DMS 273 treated with DMSO at 0.1 percent for 48 hours (cell line): ENCODE data around the gene TIPIN.

ENCODE experiments used
- DNase-seq: peaks from one replicate; lab custom pipeline; 2025; lab: John Stamatoyannopoulos, UW

The TIPIN gene

DNA sequence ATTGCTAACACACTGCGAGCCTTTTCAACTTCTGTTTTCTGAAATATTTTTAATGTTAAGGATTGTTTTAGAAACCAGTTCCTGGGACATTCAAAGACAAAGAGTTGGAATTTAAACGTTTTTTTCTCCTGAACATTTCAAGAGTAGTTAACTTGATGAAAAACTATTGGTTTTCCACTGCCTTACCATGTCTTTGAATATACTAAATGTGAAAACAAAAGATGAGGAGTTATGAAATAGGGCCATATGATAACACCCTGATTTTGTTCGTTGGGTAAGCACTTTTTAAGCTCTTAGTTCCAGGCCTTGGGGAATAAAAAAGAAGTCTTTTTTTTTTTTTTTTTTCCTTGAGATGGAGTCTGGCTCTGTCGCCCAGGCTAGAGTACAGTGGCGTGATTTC, 60.3 kb downstream of the TIPIN start:
- DNase-seq: no peak

DNA sequence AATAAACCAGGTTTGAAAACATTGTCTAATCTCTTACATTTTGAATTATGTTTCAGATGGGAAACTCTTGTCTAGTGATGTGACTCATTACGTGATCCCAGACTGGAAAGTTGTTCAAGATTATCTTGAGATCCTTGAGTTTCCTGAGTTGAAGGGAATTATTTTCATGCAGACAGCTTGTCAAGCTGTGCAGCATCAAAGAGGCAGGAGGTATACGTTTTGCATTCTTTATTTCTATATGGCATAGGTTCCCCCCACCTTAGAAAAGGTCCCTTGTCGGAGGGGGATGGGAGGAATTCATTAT, 61.6 kb downstream of the TIPIN start:
- no peak for DNase-seq

DNA sequence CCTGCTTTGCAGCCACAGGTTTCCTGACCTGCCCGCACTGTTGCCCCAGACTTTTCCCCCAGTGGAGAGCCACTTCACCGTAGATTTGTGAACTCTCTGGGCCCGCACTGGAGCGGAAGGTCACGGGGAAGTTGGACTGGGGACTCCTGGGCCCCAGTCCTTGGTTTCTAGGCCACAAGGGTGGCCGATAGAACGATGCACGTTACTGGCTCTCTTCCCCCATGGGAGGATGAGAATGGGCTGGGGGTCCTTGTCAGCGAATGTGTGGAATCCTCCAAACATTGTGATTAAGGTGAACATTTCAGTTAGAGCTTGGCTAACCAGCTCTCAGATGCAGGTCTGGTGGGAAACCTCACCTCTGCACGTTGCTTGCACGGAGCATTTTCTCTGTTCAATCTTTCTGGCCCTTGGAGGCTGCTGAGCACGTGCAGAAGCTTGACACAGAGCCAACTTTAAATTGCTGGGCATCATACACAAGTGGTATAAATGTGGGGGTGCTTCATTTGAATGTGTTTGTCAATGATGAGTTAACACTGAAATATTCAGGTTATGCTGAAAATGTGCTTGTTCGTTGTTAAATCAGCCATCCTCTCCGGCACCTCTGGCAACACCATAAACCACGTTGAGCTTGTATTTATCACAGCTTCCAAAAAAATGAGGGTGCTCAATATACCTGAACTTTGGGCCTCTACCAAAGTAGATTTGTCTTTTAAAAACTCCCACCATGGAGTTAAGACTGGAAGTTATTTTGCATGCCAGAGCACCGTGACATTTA, 62.1 kb downstream of the TIPIN start:
- DNase-seq: no peak

DNA sequence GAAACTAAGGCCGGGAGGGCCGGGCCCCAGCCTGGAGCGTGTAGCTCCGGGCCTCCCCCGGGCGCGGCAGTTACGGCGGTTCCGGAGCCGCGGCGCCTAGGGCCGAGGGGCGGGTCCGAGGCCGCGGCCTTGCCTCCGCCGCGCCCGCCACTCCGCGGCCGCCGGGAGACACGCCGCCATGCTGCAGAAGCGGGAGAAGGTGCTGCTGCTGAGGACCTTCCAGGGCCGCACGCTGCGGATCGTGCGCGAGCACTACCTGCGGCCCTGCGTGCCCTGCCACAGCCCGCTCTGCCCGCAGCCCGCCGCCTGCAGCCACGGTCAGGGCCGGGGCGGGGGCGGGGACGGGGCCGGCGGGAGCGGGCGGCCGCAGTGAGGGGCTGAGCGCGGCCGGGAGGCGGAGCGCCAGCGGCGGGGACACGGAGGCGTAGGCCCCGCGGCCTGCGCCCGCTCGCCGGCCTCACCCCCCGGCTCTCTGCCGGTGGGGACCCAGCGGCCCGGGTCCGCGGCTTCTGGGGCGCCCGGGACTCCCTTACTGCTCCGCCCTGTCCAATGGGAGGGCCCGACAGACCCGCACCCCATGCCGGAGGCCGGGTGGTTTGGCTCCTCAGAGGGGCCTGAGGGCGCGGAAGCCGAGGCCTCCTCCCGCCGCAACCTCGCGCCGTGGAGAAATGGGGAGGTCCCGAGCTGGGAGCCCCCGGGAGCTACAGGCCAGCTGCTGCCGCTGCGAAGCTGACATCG, 62.9 kb downstream of the TIPIN start, which contains the start of gene DIS3L:
Gene DIS3L, plus strand, starts transcription at position 150 of the 738 bp plus-strand sequence. Its CDS starts 29 bp downstream, at position 179.
- no peak for DNase-seq

DNA sequence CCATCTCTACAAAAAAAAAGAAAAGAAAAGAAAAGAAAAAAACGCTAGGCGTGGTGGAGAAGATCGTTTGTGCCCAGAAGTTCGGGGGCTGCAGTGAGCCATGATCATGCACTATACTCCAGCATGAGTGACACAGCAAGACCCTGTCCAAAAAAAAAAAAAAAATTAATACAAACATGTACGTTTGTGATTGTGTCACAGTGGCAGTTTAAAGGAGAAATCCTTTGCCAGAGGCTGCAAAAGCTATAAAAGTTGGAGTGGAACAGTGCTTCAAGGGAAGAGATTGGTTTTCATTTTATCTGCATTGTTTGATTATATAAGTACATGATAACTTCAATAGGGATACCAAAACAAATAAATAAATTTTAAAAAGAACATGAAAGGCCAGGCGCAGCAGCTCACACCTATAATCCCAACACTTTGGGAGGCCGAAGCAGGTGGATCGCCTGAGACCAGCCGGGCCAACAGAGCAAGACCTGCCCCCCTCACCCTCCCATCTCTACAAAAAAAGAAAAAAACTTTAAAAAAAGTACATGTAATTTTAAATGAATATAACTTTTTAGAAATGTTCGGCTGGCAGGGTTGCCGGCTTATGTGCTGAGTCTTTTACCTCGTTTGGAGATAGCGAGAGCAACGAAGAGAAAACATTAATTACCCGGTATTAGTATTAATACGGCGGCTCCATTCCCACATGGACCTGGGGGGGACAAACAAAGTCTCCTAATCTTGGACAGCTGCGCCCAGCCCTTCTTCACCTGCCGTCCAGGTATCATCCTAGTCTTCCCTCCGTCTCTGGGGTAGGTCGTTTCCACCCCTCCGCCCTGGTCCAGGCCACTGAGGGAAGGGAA, 63.7 kb downstream of the TIPIN start:
- no peak for DNase-seq

DNA sequence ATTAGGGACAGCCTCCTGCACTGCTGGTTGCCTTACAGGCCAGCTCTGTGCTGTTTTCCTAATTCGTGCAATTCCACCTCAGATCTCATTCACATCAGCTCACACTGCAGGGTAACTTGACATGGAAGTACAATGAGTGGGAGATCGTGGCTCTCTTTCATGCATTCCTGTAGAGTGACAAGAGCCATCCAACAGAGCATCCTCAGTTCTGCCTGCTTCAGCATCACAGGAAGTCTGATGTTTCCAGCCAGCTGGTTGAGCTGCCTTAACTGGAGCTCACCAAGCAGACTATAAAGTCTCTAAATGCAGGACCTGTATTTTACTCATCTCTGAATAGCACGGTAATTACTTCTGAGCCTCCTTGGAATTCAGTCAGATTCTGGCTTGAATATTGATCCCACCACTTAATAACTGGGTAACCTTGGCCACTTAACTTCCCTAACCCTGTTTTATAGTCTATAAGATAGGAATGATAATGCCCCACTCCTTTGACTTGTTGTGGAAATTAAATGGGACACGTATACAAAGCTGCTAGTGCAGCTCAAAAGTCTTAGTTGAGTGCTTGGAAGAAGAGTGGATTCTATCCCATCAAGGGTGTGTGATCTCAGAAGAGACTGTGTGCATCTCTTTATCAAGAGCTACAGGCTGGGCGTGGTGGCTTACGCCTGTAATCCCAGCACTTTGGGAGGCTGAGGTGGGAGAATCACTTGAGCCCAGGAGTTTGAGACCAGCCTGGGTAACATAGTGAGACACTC, 64.5 kb downstream of the TIPIN start:
- no peak for DNase-seq

DNA sequence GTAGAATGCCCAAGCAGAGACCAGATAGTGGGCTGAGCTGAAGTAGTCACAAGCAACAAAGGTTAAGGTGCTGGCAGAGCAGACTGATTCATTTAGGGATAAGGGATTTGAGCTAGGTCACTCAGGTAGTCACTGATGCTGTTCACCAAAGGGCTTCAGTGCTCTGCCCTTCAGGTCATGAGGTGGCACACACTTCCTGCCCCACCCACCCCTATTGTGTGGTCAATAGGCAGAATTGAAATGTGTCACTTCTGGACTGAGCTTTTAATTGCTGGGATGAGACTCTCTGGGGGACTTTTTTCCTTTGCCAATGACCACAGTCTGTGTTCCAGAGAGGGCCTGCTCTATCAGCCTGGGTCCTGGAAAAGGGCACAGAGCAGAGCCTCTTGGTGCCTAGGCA, 66.0 kb downstream of the TIPIN start:
- DNase-seq: no peak

DNA sequence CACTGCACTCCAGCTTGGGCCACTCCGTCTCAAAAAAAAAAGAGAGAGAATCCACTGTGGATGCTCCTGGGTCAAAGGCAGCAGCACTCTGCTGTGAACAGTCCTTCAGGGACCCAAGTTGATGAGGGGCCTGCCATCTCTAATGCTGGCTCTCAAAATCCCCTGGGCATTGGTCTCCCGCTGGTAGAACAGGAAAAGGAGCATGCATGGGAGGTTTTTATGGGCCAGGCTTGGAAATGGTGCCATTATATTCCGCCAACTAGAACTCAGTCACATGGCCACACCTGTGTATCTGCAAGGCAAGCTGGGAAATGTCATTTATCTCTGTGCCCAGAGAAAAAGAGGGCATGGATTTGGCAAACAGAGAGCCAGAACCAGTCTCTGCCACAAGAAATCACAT, 66.5 kb downstream of the TIPIN start:
- no peak for DNase-seq

DNA sequence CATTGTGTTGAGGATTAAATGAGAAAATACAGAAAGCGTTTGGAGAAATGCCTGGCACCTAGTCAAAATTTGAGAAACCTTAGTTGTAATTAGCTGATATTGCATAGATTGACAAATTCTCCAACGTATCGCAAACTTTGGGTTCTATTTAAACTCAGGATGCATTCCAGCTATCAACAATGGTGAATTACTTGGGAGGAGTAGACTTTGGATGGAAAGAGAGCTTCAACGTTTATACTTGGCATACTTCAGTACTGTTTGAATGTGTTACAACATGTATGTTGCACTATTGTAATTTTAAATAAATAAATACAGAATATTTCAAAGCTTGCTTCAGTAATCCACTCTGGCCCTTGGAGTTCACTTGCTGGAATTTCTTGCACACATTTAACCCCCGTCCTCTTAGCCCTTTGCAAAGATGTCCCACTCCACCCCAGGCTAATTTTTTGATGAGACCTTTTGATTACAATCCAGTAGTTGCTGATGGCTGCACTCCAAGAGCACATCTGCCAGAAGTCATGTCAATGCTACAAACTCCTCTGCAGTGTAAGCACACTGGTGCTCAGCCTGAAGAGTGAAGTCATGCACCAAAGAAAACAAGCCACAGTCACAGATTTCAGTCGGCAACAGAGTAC, 67.8 kb downstream of the TIPIN start:
- no peak for DNase-seq

DNA sequence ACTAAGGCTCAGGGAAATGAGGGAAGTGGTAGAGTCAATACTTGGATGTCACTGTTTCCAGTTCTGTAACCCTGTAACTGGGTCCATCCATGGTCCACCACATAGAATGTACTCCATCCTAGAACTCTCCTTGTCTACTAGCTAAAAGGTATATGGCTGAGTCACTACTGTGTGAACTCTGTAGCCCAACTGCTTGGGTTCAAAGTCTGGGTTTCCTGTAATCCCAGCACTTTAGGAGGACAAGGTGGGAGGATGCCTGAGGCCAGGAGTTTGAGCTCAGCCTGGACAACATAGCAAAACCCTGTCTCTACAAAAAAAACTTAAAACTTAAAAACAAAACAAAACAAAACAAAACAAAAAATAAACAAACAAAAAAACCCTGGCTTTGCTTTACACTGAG, 68.4 kb downstream of the TIPIN start:
- no peak for DNase-seq

DNA sequence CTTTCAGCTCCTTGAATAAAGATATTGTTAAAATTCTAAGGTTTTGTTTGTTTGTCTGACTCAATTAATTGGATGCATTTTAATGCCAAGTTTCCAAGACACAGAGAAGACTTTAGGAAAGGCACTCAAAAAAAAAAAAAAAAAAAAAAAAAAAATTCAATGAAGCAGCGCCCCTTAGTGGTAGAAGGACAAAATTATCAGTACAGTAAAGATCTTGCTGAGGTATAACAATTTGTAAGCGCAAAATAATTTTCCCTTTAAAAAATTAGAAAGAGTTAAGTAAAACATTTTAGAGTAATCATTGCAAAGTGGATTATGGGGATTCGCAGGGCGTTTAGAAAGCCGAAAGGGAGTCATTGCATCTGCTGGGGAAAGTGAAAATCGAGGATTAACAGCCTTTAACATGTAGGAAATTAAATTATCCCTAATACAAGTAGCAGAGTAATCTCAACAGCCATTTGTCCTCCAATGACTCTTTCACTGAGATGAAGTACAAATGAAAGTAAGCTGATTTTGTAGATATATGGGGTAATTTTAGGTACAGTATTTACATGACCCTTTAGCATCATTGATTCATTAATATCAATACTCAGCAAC, 68.9 kb downstream of the TIPIN start:
- DNase-seq: no peak
